GM23338 (cell line): ENCODE results near the gene CDH20. TPM values are rescaled to one million over a fixed set of nuclear protein-coding genes. Genes with fewer than 3 reads are reported as not detected.

Source experiments
- ATAC-seq: fragments of 200-7000 bp; cut with Tn5 transposase; 3 replicates; pipeline ENCODE4 v1.9.1; 2020
- DNase-seq: peaks from one replicate; pipeline ENCODE4 v3.0.0-alpha.2; 2015; ENCODE audit warnings: low spot score
- H2AFZ ChIP-seq: fragments of 200-600 bp; sonication (generic); 2 replicates; pipeline ENCODE4 v1.8.0; 2016; ENCODE audit warnings: antibody characterized with exemption, mild to moderate bottlenecking, moderate library complexity
- H3F3A ChIP-seq: fragments of 200-600 bp; sonication (generic); replicated peaks from 2 replicates; pipeline ENCODE4 v1.8.0; 2017; ENCODE audit warnings: antibody characterized with exemption, mixed run types, low read depth
- H3K27ac ChIP-seq: fragments of 200-600 bp; sonication (generic); 2 replicates; pipeline ENCODE4 v1.6.1; 2016; ENCODE audit warnings: low read depth
- H3K27me3 ChIP-seq: fragments of 200-600 bp; sonication (generic); 2 replicates; pipeline ENCODE4 v1.8.0; 2016; ENCODE audit warnings: mild to moderate bottlenecking, mixed run types, moderate library complexity; ENCODE audit not compliant: insufficient read depth
- H3K36me3 ChIP-seq: fragments of 200-600 bp; sonication (generic); 2 replicates; pipeline ENCODE4 v1.8.0; 2016; ENCODE audit warnings: mild to moderate bottlenecking; ENCODE audit not compliant: insufficient read depth
- H3K4me1 ChIP-seq: fragments of 200-600 bp; sonication (generic); 2 replicates; pipeline ENCODE4 v1.8.0; 2016; ENCODE audit warnings: mild to moderate bottlenecking, moderate library complexity; ENCODE audit not compliant: insufficient read depth
- H3K4me2 ChIP-seq: fragments of 200-600 bp; sonication (generic); 2 replicates; pipeline ENCODE4 v1.7.1; 2017; ENCODE audit warnings: mixed run types
- H3K4me3 ChIP-seq: fragments of 200-600 bp; sonication (generic); 2 replicates; pipeline ENCODE4 v1.6.1; 2016; ENCODE audit warnings: mixed run types
- H3K79me2 ChIP-seq: fragments of 200-600 bp; sonication (generic); replicated peaks from 2 replicates; pipeline ENCODE4 v1.8.0; 2017; ENCODE audit warnings: mild to moderate bottlenecking; ENCODE audit not compliant: insufficient read depth
- H3K9me2 ChIP-seq: fragments of 200-600 bp; sonication (generic); 2 replicates; pipeline ENCODE4 v1.8.0; 2017; ENCODE audit not compliant: insufficient read depth
- H4K20me1 ChIP-seq: fragments of 200-600 bp; sonication (generic); replicated peaks from 2 replicates; pipeline ENCODE4 v1.8.0; 2017; ENCODE audit warnings: mild to moderate bottlenecking; ENCODE audit not compliant: insufficient read depth
- H3K27ac Mint-ChIP-seq: 2 replicates; pipeline ENCODE4 v1.8.0; 2020; ENCODE audit warnings: inconsistent platforms, mild to moderate bottlenecking, moderate library complexity, mixed read lengths
- H3K27me3 Mint-ChIP-seq: 3 replicates; pipeline ENCODE4 v1.8.0; 2022; ENCODE audit warnings: low read depth, mild to moderate bottlenecking, moderate library complexity, mixed read lengths, inconsistent platforms; ENCODE audit not compliant: insufficient read depth, poor library complexity
- H3K36me3 Mint-ChIP-seq: 3 replicates; pipeline ENCODE4 v1.8.0; 2021; ENCODE audit warnings: low read depth, mild to moderate bottlenecking, inconsistent platforms, moderate library complexity, mixed read lengths
- H3K4me1 Mint-ChIP-seq: 3 replicates; pipeline ENCODE4 v1.8.0; 2020; ENCODE audit warnings: mild to moderate bottlenecking, inconsistent platforms, mixed read lengths
- H3K4me3 Mint-ChIP-seq: 3 replicates; pipeline ENCODE4 v1.8.0; 2021; ENCODE audit warnings: moderate library complexity, mild to moderate bottlenecking, inconsistent platforms, mixed read lengths
- H3K9me3 Mint-ChIP-seq: 3 replicates; pipeline ENCODE4 v1.8.0; 2020; ENCODE audit warnings: moderate library complexity, mild to moderate bottlenecking, inconsistent platforms, mixed read lengths
- CREB1 ChIP-seq: fragments of 250-450 bp; sonication (Bioruptor Pico); IDR thresholded peaks from 2 replicates; pipeline ENCODE4 v1.5.0; 2020; ENCODE audit warnings: low read depth, mild to moderate bottlenecking, moderate library complexity
- EZH2 ChIP-seq: fragments of 200-600 bp; sonication (generic); IDR thresholded peaks from one replicate; pipeline ENCODE4 v1.8.0; 2017; ENCODE audit warnings: antibody characterized with exemption, mild to moderate bottlenecking, low read depth; ENCODE audit not compliant: unreplicated experiment
- EZH2phosphoT487 ChIP-seq: fragments of 200-600 bp; sonication (generic); IDR thresholded peaks from one replicate; pipeline ENCODE4 v1.8.1; 2018; ENCODE audit warnings: antibody characterized with exemption; ENCODE audit not compliant: unreplicated experiment
- JUNB ChIP-seq: IDR thresholded peaks from one replicate; pipeline ENCODE4 v1.6.1; 2016; ENCODE audit warnings: antibody characterized with exemption; ENCODE audit not compliant: unreplicated experiment
- NANOG ChIP-seq: IDR thresholded peaks from 2 replicates; pipeline ENCODE4 v1.6.1; 2016; ENCODE audit warnings: antibody characterized with exemption, borderline replicate concordance
- POLR2AphosphoS5 ChIP-seq: IDR thresholded peaks from 2 replicates; pipeline ENCODE4 v1.6.1; 2016; ENCODE audit warnings: antibody characterized with exemption, low read depth
- STAT1 ChIP-seq: IDR thresholded peaks from one replicate; pipeline ENCODE4 v1.6.1; 2016; ENCODE audit warnings: antibody characterized with exemption; ENCODE audit not compliant: unreplicated experiment
- ZNF114 ChIP-seq: fragments of 250-450 bp; sonication (Bioruptor Pico); IDR thresholded peaks from 2 replicates; pipeline ENCODE4 v1.5.0; 2020; ENCODE audit warnings: mild to moderate bottlenecking, moderate library complexity
- ZNF331 ChIP-seq: fragments of 250-450 bp; sonication (Bioruptor Pico); IDR thresholded peaks from 2 replicates; pipeline ENCODE4 v1.5.0; 2020; ENCODE audit warnings: low read depth, mild to moderate bottlenecking, moderate library complexity
- polyA plus RNA-seq: library from polyadenylated mRNA; unstranded; fragments of >200 nt; fragmentation: Nextera tagmentation; extraction: Ambion mirVana; gene quantifications from 2 replicates; pipeline ENCODE4 v1.2.1, GENCODE V29; 2016
- total RNA-seq: library from RNA; depleted of rRNA; stranded (reverse); fragments of >200 nt; shearing (Covaris generic); gene quantifications from 2 replicates; pipeline ENCODE4 v1.2.3, GENCODE V29; 2014
- TF ChIP-seq, protein P1 (sequence below): IDR thresholded peaks from one replicate; pipeline ENCODE4 v1.6.1; 2018; ENCODE audit warnings: antibody characterized with exemption; ENCODE audit not compliant: unreplicated experiment
- TF ChIP-seq, protein P2 (sequence below), 2 experiments: fragments of 200-600 bp in 1 of 2; sonication (generic) in 1 of 2; conservative IDR thresholded peaks; 2 replicates each; pipeline versions ENCODE4 v1.5.1 to v1.6.1; 2016 to 2017; ENCODE audit warnings: antibody characterized with exemption in 2 of 2, low read depth in 2 of 2, mild to moderate bottlenecking in 2 of 2, moderate library complexity in 1 of 2
- TF ChIP-seq, protein P3 (sequence below): fragments of 250-450 bp; sonication (Bioruptor Pico); IDR thresholded peaks from 2 replicates; pipeline ENCODE4 v1.5.0; 2020; ENCODE audit warnings: mild to moderate bottlenecking, moderate library complexity
- TF ChIP-seq, protein P4 (sequence below): IDR thresholded peaks from 2 replicates; pipeline ENCODE4 v1.6.1; 2016; ENCODE audit warnings: antibody characterized with exemption

CDH20 gene
- total and polyA plus RNA-seq, 2 experiments from 2014 or later = 1.0 TPM; not detected in 1

DNA sequence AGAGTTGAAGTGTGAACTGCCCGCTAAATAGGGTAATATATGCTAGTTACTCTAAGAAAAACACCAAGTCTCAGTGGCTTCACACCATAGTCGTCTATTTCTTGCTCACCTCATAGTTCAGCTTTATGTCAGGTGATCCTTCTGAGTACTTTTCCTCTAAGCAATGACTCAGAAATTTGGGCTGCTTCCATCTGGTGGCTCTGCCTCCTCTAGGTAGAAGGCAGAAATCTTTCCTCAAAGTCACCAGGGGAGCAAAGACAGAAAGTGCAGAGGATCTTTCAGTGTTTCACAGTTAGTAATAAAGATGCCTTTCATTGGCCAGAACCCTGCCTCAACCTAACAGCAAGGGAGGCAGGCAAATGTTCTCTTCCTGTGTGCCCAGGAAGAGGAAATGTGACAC lies 17.3 kb downstream of the CDH20 start:
- ATAC-seq = no peak
- Histone ChIP-seq H3K27me3 (no peaks in the 10 kb centered on the region), H4K20me1 (no peaks in the 10 kb centered on the region), H2AFZ (0 out of 2 replicates have a peak overlapping the region, but pooled peaks have one; percentile 16), H3K4me2 (no peak overlapping the region), H3K79me2 (no peaks in the 10 kb centered on the region), H3F3A (no peaks in the 10 kb centered on the region), H3K36me3 (no peaks in the 10 kb centered on the region), H3K27ac (no peak overlapping the region), H3K9me2 (no peaks in the 10 kb centered on the region), H3K4me1 (no peaks in the 10 kb centered on the region), H3K4me3 (no peak overlapping the region)
- Mint-ChIP-seq H3K9me3 (no peaks in the 10 kb centered on the region), H3K36me3 (no peaks in the 10 kb centered on the region), H3K4me1 (no peaks in the 10 kb centered on the region), H3K27me3 (no peaks in the 10 kb centered on the region), H3K4me3 (no peak overlapping the region), H3K27ac (no peak overlapping the region)
- TF ChIP-seq, protein P1, sequence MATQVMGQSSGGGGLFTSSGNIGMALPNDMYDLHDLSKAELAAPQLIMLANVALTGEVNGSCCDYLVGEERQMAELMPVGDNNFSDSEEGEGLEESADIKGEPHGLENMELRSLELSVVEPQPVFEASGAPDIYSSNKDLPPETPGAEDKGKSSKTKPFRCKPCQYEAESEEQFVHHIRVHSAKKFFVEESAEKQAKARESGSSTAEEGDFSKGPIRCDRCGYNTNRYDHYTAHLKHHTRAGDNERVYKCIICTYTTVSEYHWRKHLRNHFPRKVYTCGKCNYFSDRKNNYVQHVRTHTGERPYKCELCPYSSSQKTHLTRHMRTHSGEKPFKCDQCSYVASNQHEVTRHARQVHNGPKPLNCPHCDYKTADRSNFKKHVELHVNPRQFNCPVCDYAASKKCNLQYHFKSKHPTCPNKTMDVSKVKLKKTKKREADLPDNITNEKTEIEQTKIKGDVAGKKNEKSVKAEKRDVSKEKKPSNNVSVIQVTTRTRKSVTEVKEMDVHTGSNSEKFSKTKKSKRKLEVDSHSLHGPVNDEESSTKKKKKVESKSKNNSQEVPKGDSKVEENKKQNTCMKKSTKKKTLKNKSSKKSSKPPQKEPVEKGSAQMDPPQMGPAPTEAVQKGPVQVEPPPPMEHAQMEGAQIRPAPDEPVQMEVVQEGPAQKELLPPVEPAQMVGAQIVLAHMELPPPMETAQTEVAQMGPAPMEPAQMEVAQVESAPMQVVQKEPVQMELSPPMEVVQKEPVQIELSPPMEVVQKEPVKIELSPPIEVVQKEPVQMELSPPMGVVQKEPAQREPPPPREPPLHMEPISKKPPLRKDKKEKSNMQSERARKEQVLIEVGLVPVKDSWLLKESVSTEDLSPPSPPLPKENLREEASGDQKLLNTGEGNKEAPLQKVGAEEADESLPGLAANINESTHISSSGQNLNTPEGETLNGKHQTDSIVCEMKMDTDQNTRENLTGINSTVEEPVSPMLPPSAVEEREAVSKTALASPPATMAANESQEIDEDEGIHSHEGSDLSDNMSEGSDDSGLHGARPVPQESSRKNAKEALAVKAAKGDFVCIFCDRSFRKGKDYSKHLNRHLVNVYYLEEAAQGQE = no peak
- TF ChIP-seq JUNB (no peak), ZNF114 (CRISPR knock-in tag) (no peak), EZH2phosphoT487 (no peak), ZNF331 (CRISPR knock-in tag) (no peak), POLR2AphosphoS5 (no peak), STAT1 (no peak), CREB1 (no peak), NANOG (no peak), EZH2 (no peak)
- TF ChIP-seq, protein P2, sequence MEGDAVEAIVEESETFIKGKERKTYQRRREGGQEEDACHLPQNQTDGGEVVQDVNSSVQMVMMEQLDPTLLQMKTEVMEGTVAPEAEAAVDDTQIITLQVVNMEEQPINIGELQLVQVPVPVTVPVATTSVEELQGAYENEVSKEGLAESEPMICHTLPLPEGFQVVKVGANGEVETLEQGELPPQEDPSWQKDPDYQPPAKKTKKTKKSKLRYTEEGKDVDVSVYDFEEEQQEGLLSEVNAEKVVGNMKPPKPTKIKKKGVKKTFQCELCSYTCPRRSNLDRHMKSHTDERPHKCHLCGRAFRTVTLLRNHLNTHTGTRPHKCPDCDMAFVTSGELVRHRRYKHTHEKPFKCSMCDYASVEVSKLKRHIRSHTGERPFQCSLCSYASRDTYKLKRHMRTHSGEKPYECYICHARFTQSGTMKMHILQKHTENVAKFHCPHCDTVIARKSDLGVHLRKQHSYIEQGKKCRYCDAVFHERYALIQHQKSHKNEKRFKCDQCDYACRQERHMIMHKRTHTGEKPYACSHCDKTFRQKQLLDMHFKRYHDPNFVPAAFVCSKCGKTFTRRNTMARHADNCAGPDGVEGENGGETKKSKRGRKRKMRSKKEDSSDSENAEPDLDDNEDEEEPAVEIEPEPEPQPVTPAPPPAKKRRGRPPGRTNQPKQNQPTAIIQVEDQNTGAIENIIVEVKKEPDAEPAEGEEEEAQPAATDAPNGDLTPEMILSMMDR (conservative IDR thresholded peaks at IDR 0.05; ENCODE audit: low read depth in 2 of 2) = no peak
- TF ChIP-seq, protein P3, sequence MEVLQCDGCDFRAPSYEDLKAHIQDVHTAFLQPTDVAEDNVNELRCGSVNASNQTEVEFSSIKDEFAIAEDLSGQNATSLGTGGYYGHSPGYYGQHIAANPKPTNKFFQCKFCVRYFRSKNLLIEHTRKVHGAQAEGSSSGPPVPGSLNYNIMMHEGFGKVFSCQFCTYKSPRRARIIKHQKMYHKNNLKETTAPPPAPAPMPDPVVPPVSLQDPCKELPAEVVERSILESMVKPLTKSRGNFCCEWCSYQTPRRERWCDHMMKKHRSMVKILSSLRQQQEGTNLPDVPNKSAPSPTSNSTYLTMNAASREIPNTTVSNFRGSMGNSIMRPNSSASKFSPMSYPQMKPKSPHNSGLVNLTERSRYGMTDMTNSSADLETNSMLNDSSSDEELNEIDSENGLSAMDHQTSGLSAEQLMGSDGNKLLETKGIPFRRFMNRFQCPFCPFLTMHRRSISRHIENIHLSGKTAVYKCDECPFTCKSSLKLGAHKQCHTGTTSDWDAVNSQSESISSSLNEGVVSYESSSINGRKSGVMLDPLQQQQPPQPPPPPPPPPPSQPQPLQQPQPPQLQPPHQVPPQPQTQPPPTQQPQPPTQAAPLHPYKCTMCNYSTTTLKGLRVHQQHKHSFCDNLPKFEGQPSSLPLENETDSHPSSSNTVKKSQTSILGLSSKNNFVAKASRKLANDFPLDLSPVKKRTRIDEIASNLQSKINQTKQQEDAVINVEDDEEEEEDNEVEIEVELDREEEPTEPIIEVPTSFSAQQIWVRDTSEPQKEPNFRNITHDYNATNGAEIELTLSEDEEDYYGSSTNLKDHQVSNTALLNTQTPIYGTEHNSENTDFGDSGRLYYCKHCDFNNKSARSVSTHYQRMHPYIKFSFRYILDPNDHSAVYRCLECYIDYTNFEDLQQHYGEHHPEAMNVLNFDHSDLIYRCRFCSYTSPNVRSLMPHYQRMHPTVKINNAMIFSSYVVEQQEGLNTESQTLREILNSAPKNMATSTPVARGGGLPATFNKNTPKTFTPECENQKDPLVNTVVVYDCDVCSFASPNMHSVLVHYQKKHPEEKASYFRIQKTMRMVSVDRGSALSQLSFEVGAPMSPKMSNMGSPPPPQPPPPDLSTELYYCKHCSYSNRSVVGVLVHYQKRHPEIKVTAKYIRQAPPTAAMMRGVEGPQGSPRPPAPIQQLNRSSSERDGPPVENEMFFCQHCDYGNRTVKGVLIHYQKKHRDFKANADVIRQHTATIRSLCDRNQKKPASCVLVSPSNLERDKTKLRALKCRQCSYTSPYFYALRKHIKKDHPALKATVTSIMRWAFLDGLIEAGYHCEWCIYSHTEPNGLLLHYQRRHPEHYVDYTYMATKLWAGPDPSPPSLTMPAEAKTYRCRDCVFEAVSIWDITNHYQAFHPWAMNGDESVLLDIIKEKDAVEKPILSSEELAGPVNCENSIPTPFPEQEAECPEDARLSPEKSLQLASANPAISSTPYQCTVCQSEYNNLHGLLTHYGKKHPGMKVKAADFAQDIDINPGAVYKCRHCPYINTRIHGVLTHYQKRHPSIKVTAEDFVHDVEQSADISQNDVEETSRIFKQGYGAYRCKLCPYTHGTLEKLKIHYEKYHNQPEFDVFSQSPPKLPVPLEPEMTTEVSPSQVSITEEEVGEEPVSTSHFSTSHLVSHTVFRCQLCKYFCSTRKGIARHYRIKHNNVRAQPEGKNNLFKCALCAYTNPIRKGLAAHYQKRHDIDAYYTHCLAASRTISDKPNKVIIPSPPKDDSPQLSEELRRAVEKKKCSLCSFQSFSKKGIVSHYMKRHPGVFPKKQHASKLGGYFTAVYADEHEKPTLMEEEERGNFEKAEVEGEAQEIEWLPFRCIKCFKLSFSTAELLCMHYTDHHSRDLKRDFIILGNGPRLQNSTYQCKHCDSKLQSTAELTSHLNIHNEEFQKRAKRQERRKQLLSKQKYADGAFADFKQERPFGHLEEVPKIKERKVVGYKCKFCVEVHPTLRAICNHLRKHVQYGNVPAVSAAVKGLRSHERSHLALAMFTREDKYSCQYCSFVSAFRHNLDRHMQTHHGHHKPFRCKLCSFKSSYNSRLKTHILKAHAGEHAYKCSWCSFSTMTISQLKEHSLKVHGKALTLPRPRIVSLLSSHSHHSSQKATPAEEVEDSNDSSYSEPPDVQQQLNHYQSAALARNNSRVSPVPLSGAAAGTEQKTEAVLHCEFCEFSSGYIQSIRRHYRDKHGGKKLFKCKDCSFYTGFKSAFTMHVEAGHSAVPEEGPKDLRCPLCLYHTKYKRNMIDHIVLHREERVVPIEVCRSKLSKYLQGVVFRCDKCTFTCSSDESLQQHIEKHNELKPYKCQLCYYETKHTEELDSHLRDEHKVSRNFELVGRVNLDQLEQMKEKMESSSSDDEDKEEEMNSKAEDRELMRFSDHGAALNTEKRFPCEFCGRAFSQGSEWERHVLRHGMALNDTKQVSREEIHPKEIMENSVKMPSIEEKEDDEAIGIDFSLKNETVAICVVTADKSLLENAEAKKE (CRISPR knock-in tag) = no peak
- TF ChIP-seq, protein P4, sequence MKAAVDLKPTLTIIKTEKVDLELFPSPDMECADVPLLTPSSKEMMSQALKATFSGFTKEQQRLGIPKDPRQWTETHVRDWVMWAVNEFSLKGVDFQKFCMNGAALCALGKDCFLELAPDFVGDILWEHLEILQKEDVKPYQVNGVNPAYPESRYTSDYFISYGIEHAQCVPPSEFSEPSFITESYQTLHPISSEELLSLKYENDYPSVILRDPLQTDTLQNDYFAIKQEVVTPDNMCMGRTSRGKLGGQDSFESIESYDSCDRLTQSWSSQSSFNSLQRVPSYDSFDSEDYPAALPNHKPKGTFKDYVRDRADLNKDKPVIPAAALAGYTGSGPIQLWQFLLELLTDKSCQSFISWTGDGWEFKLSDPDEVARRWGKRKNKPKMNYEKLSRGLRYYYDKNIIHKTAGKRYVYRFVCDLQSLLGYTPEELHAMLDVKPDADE = no peak
- no peak for DNase-seq
